HG03432 (cell line): ENCODE measurements around the gene ITPRID2.
A peak's percentile ranks its signal among the peaks of the same experiment; 100 is the strongest.
"Not testable (repeated sequence)": the region's sequence is repeated elsewhere in the genome, so short reads cannot be mapped to it uniquely, and the experiment has no call there.

Experiments
- ATAC-seq: cut with Tn5 transposase; IDR thresholded peaks from one replicate; pipeline ENCODE4 v1.9.1; 2021; ENCODE audit warnings: mild to moderate bottlenecking, moderate library complexity; ENCODE audit not compliant: unreplicated experiment

The ITPRID2 gene

GRCh38 chr2:181958726-181959125 lies 67.2 kb downstream of the ITPRID2 start:
- no peak for ATAC-seq

GRCh38 chr2:181959508-181959907 lies 68.0 kb downstream of the ITPRID2 start:
- no peak for ATAC-seq

GRCh38 chr2:181961167-181961566 lies 69.6 kb downstream of the ITPRID2 start:
- ATAC-seq: not testable (repeated sequence)

GRCh38 chr2:181962142-181962541 lies 70.6 kb downstream of the ITPRID2 start:
- ATAC-seq: no peak

GRCh38 chr2:181970160-181970794 lies 78.7 kb downstream of the ITPRID2 start:
- no peak for ATAC-seq

GRCh38 chr2:181971032-181971431 lies 79.5 kb downstream of the ITPRID2 start:
- ATAC-seq: no peak

GRCh38 chr2:181972431-181973170 lies 81.1 kb downstream of the ITPRID2 start:
- ATAC-seq: no peak

- no peak for ATAC-seq
Measured at GRCh38 chr2:181973171-181973783, 81.7 kb downstream of the ITPRID2 start.

GRCh38 chr2:181977661-181978350 lies 86.3 kb downstream of the ITPRID2 start:
- ATAC-seq: peak; percentile 68

- ATAC-seq: peak; percentile 31
Measured at GRCh38 chr2:181978351-181979150, 87.0 kb downstream of the ITPRID2 start.
